NCI-H1694 treated with DMSO at 0.1 percent for 48 hours (cell line): ENCODE data around the gene WDTC1.

Source experiments
- DNase-seq: peaks from one replicate; lab custom pipeline; 2025; lab: John Stamatoyannopoulos, UW

WDTC1 gene

GRCh38 chr1:27336756-27337155, 102.3 kb downstream of the WDTC1 start:
- DNase-seq, result no peak

GRCh38 chr1:27338751-27339150, 104.3 kb downstream of the WDTC1 start:
- no peak for DNase-seq

- DNase-seq, result no peak
Observed at GRCh38 chr1:27339213-27339612, 104.8 kb downstream of the WDTC1 start.

GRCh38 chr1:27341525-27342252, 107.3 kb downstream of the WDTC1 start, which contains the start of gene SYTL1:
TSS of gene SYTL1 (plus strand) at chr1:27342022. CDS start at chr1:27345335, 3,313 bp downstream.
- DNase-seq, result peak; percentile 11

- no peak for DNase-seq
Observed at GRCh38 chr1:27342391-27342777, 108.0 kb downstream of the WDTC1 start.

GRCh38 chr1:27342778-27343638, 108.6 kb downstream of the WDTC1 start:
- DNase-seq, result peak; percentile 36

GRCh38 chr1:27343639-27344025, 109.2 kb downstream of the WDTC1 start:
- DNase-seq, result no peak

GRCh38 chr1:27345272-27345671, 110.8 kb downstream of the WDTC1 start:
- no peak for DNase-seq

- DNase-seq, result no peak
Observed at GRCh38 chr1:27346357-27346756, 111.9 kb downstream of the WDTC1 start.

- no peak for DNase-seq
Observed at GRCh38 chr1:27346991-27347624, 112.7 kb downstream of the WDTC1 start.

GRCh38 chr1:27348861-27349783, 114.7 kb downstream of the WDTC1 start:
- peak; percentile 22 for DNase-seq

GRCh38 chr1:27349784-27350662, 115.6 kb downstream of the WDTC1 start:
- no peak for DNase-seq

- no peak for DNase-seq
Observed at GRCh38 chr1:27350663-27351540, 116.5 kb downstream of the WDTC1 start.

- no peak for DNase-seq
Observed at GRCh38 chr1:27351541-27352107, 117.2 kb downstream of the WDTC1 start.

GRCh38 chr1:27353166-27353565, 118.7 kb downstream of the WDTC1 start:
- no peak for DNase-seq

- DNase-seq, result no peak
Observed at GRCh38 chr1:27353629-27354028, 119.2 kb downstream of the WDTC1 start.

- DNase-seq, result no peak
Observed at GRCh38 chr1:27355683-27356082, 121.3 kb downstream of the WDTC1 start.

- DNase-seq, result no peak
Observed at GRCh38 chr1:27356277-27356618, 121.8 kb downstream of the WDTC1 start.

GRCh38 chr1:27356619-27357280, 122.3 kb downstream of the WDTC1 start:
- no peak for DNase-seq
